ENCODE data around the gene NTF4. TPM values are rescaled to one million over a fixed set of nuclear protein-coding genes. Genes with fewer than 3 reads are reported as not detected.

The NTF4 gene
- total and polyA plus RNA-seq, 12 donors, result 0.06 to 1.6 (median 0.71) TPM; not detected in 7

GRCh38 chr19:49091391-49092038 lies 26.9 kb upstream of the NTF4 start:
- 90 to 95% methylated on average over 17 of the region's 17 CpGs for WGBS, 2 donors
- Histone ChIP-seq H3K4me1 (peaks cover 5 to 60% (median 32%) of the 10 kb centered on the region in 9 donors), H3K36me3 (peaks cover 0 to 100% (median 40%) of the 10 kb centered on the region in 9 donors)

GRCh38 chr19:49086296-49086695 lies 21.7 kb upstream of the NTF4 start:
- 50 to 51% methylated on average over 11 of the region's 11 CpGs for WGBS, 2 donors
- peaks cover 2 to 43% (median 30%) of the 10 kb centered on the region in 9 donors for H3K4me1 ChIP-seq
- peaks cover 0 to 49% (median 21%) of the 10 kb centered on the region in 9 donors for H3K36me3 ChIP-seq
- H3K4me3 ChIP-seq, result peak overlapping the region; percentile 61 to 100 (median 90)
- H3K27ac ChIP-seq, result peak overlapping the region in 5 of 10 donors; percentile 78 to 95 (median 89)
- H3K9me3 ChIP-seq, result no peaks in the 10 kb centered on the region
- no peaks in the 10 kb centered on the region for H3K27me3 ChIP-seq
- TF ChIP-seq, protein P1, sequence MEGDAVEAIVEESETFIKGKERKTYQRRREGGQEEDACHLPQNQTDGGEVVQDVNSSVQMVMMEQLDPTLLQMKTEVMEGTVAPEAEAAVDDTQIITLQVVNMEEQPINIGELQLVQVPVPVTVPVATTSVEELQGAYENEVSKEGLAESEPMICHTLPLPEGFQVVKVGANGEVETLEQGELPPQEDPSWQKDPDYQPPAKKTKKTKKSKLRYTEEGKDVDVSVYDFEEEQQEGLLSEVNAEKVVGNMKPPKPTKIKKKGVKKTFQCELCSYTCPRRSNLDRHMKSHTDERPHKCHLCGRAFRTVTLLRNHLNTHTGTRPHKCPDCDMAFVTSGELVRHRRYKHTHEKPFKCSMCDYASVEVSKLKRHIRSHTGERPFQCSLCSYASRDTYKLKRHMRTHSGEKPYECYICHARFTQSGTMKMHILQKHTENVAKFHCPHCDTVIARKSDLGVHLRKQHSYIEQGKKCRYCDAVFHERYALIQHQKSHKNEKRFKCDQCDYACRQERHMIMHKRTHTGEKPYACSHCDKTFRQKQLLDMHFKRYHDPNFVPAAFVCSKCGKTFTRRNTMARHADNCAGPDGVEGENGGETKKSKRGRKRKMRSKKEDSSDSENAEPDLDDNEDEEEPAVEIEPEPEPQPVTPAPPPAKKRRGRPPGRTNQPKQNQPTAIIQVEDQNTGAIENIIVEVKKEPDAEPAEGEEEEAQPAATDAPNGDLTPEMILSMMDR (IDR thresholded peaks at IDR 0.05), result no peak
- DNase-seq, result no peak
- ATAC-seq, result no peak
- intact Hi-C loops (cut with DNase I), result no loop called here

More at GRCh38 chr19:49091391-49092038, 26.9 kb upstream of the NTF4 start:
- TF ChIP-seq, protein P1 (IDR thresholded peaks at IDR 0.05), result no peak
- Histone ChIP-seq H3K27ac (no peak overlapping the region), H3K27me3 (no peaks in the 10 kb centered on the region), H3K9me3 (no peaks in the 10 kb centered on the region), H3K4me3 (no peak overlapping the region)
- DNase-seq (no peak), ATAC-seq (no peak)
- intact Hi-C loops (cut with DNase I), result no loop called here

DNA sequence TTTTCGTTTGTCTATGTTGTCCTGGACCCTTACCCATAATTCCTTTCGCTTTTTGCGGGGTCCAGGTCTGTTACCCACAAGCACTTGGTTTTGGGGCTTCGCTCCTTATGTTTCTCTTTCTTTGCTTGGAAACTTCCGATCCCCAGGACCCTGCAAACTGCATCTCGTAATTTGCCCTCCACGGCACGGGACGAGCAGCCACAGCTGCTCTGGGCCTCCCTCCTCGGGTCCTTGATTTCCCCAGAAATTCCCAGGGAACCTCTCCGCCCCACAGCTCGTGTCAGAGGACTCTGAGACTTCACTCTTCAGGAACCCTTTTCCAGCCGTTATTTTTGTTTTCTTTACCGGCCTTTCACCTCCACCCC lies 21.2 kb upstream of the NTF4 start:
- H3K27me3 ChIP-seq, result no peaks in the 10 kb centered on the region
- intact Hi-C loops (cut with DNase I), result no loop called here
- H3K9me3 ChIP-seq, result no peaks in the 10 kb centered on the region
- ATAC-seq (no peak), DNase-seq (no peak)
- peak overlapping the region in 9 of 10 donors; percentile 78 to 95 (median 89) for H3K27ac ChIP-seq
- peak overlapping the region; percentile 61 to 100 (median 90) for H3K4me3 ChIP-seq
- H3K36me3 ChIP-seq, result peaks cover 0 to 45% (median 17%) of the 10 kb centered on the region in 9 donors
- H3K4me1 ChIP-seq, result peaks cover 2 to 43% (median 30%) of the 10 kb centered on the region in 9 donors
- TF ChIP-seq, protein P1 (IDR thresholded peaks at IDR 0.05), result no peak
- WGBS, 2 donors, result 0 to 1% methylated on average over 14 of the region's 14 CpGs

GRCh38 chr19:49085020-49085867 lies 20.6 kb upstream of the NTF4 start, which contains the start of gene SNRNP70:
TSS of gene SNRNP70 (plus strand) at chr19:49085451. CDS start at chr19:49086415, 964 bp downstream.
- H3K9me3 ChIP-seq, result no peaks in the 10 kb centered on the region
- peak within 1 kb of the TSS; percentile 5 to 95 (median 87) for H3K27ac ChIP-seq
- peak within 1 kb of the TSS; percentile 61 to 100 (median 90) for H3K4me3 ChIP-seq
- intact Hi-C loops (cut with DNase I), result no loop called here
- H3K36me3 ChIP-seq, result peaks cover 0 to 39% (median 11%) of the 10 kb centered on the region in 9 donors
- H3K4me1 ChIP-seq, result peaks cover 2 to 43% (median 30%) of the 10 kb centered on the region in 9 donors
- DNase-seq, result peak; percentile 99 to 100
- 0% methylated on average over 79 to 89 of the region's 89 CpGs for WGBS, 2 donors
- ATAC-seq, result peak; percentile 98 to 99 (median 99)
- H3K27me3 ChIP-seq, result no peaks in the 10 kb centered on the region
- TF ChIP-seq, protein P1 (IDR thresholded peaks at IDR 0.05), result peak in 2 of 9 donors; percentile 6 to 8

Measured in heart right ventricle (tissue), 16 donors.